ENCODE data around the gene INHBC.
"Not testable (repeated sequence)": the region's sequence is repeated elsewhere in the genome, so short reads cannot be mapped to it uniquely, and the experiment has no call there.

The INHBC gene

DNA sequence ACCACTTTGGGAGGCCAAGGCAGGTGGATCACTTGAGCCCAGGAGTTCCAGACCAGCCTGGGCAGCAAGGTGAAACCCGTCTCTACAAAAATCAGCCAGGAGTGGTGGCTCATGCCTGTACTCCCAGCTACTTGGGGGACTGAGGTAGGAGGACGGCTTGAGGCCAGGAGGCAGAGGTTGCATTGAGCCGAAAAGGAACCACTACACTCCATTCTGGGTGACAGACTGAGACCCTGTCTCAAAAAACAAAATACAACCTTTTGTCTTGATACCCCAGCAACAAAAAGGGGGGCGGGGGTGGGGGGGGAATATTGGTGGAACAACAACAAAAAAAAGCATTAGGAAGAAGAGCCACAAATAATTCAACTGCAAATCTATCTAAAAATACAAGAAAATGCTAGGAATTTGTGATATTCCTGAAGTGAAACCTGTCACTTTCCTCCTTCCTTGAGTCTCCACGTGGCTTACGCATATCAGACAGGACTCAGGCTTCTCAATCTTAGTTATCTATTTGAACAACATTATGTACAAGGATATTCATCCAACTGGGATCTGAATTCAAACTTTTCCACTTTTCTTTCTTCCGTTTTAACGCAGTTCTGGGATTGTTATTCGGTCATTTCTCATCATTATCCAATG is 5.0 kb upstream of the INHBC start:
- DNase-seq: no peak

DNA sequence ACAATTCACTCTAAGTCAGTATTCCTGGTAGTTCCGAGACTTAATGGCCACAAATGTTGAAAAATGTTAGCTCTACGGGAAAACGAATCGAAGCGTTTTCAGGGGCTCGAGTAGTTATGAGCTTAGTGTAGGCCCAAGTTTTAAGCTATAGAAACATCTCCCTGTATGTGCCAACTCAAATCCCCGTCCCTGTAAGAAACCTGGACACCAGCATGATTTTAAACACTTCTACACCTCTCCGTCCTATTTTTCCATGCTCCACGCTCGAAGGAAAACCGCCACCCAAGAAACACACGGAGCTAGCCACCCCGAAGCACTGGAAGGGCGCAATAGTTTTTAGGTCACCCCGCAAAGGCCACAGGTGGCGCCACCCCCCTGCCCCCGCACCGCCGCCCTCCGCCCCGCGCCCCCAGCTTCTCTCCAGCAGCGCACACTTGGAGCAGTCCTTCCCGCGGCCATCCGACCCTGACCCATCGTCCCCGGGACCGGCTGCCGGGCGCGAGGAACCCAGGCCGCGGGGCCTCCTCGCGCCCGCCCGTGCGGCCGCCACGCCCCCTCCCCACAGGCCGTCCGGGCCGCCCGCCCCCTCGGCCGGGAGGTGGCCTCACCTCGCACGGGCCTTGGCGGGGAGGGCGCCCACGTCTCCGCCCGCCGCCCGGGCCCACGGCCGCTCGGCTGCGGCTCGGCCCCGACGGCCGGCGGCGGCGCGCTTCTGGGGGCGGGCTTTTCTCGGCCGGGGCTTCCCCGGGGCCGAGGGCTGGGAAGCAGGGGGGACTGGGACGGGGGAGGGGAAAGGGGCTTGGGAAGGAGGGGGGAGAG is 4.3 kb upstream of the INHBC start:
- DNase-seq: no peak

GRCh38 chr12:57430931-57431566 is 3.5 kb upstream of the INHBC start, which contains the start of gene R3HDM2:
Gene R3HDM2 (minus strand): TSS chr12:57431043. CDS start chr12:57310428, 120,615 bp downstream.
- DNase-seq: peak; percentile 83

DNA sequence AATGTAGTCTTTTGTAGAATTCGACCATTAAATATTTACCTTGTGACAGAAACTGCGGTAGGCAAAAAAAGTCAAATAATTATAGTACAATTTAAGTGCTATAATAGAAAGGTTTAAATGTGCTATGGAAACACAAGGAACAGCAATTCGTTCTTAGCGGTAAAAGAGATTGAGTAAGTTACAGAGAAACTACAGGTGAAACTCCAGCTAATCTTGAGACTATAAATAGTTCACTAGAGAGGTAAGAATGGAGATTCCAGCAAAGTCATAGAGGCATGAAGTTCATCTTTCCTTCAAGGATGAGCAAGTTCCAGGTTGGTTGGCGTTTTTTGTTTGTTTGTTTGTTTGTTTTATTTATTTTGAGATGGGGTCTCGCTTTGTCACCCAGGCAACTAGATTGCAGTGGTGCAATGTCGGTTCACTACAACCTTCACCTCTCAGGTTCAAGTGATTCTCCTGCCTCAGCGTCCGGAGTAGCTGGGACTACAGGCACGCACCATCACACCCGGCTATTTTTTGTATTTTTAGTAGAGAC is 2.9 kb upstream of the INHBC start:
- no peak for DNase-seq

GRCh38 chr12:57433370-57433769 is 1.2 kb upstream of the INHBC start:
- no peak for DNase-seq

DNA sequence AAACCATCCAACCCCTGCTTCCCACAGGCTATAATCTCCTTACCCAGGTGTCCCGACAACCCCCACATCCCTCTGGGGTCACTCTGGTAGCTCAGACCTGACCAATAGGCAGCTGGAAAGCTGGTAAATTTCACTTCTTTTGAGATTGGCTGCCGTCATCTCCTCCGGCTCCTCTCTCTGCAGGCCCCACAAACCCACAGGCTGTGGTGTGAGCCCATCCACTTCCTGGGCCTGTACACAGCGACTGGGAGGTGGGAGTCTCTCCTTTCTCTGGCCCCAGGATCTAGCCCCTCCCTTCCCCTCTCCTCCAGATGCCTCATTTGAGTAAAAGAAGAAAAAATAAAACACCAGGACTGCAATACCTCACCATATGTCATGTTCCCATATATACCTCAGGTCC is 709 bp downstream of the INHBC start:
- no peak for DNase-seq

DNA sequence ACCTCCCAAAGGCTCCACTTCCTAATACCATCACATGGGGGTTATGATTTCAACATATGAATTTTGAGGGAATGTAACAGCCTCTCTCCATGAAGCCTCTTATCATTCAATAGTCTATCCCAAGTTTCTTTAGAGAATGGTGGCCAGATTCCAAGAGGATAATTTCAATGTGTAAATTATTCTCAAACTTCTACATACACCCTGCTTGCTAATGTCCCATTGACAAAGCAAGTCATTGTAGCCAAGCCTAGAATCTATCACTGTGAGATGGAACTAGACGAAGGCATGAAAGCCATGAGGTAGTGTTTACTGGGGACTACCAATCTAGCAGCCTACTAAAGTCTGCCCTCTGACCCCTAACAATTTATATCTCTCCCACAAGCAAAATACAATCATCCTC is 3.8 kb downstream of the INHBC start:
- DNase-seq: no peak

GRCh38 chr12:57439762-57440266 is 5.2 kb downstream of the INHBC start:
- no peak for DNase-seq

- DNase-seq: not testable (repeated sequence)
Observed at GRCh38 chr12:57441393-57441792, 6.8 kb downstream of the INHBC start.

DNA sequence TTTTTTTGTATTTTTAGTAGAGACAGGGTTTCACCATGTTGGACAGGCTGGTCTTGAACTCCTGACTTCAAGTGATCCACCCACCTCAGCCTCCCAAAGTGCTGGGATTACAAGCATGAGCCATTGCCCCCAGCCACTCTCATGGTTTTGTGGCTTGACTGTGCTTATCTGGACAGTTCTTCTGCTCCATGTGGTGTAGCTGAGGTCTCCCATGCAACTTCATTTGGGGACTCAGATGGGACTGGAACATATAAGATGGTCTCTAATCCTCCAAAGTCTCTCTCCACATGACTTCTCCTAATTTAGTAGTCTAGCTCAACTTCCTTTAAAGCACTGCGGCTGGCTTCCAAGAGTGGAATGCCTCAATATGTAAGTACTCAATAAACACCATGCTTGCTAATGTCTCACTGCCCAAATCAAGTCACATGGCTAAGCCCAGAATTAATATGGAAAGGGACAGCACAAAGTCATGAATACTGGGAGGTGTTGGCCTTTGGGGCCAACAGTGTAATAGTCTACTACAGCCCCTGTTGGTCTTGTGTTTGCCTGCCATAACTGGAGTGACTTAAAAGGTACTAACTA is 7.4 kb downstream of the INHBC start:
- DNase-seq: no peak

DNA sequence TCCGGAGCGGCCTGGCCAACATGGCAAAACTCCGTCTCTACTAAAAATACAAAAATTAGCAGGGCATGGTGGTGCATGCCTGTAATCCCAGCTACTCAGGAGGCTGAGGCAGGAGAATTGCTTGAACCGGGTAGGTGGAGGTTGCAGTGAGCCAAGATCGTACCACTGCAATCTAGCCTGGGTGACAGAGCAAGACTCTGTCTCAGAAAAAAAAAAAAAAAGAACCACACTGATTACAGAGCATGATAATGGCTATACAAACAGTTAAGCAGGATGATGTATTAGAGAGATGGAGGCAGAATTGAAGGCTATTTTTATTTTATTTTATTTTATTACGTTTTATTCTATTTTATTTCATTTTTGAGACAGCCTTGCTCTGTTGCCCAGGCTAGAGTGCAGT is 9.8 kb downstream of the INHBC start:
- not testable (repeated sequence) for DNase-seq

DNA sequence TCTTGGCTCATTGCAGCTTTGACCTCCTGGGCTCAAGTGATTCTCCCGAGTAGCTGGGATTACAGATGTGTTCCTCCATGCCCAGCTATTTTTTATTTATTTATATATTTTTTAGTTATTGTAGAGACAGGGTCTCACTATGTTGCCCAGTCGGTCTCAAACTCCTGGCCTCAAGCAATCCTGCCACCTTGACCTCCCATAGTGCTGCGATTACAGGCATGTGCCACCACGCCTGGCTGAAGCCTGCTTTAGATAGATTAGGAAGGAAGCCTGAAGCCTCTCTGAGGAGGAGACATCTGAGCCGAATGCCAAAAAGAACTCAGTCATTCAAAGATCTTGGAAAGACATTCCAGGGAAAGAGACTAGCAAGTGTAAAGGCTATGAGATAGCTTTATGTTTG is 10.2 kb downstream of the INHBC start:
- no peak for DNase-seq

GRCh38 chr12:57446292-57446960 is 11.8 kb downstream of the INHBC start:
- no peak for DNase-seq

DNA sequence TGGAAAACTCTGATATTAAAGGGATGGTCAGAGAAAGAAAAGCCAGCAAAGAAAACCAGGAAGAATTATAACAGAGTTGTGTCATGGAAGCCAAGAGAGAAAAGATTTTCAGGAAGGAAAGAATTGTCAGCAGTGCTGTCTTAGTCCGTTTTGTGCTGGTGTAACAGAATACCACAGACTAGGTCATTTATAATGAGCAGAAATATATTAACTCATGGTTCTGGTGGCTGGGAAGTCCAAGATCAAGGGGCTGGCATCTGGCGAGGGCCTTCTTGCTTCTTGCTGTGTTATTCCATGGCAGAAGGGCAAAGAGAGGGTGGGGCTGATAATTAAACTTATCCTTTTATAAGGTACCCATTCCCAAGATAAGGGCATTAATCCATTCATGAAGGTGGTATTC is 14.1 kb downstream of the INHBC start:
- DNase-seq: no peak

GRCh38 chr12:57449375-57449774 is 14.8 kb downstream of the INHBC start:
- DNase-seq: no peak

- no peak for DNase-seq
Observed at GRCh38 chr12:57450057-57450456, 15.5 kb downstream of the INHBC start.

DNA sequence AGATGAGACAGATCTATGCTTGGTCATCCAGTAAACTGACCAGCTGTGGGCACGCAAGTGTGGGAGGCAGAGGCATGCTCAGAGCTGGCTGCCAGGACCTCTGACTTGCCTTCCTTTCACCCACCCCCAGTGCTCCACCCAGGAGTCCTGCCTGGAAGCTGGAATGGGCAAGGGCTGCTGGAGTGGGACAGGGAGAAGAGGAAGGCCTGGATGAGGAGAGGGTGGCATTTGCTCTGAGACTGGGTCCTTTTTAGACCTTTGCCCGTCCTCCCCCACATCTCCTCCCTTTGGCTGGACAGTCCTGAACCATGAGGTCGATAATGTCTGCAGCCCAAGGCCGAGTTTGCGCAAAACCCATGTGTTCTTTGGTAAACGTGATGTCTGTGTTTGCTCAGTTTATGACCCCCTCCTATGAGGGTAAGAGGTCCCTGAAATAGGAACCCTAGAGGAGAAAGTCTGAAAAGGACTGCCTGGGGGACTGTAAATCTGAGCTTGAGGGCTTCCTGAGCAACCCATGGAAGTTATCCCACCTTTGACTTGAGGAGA is 16.7 kb downstream of the INHBC start:
- DNase-seq: no peak

- no peak for DNase-seq
Observed at GRCh38 chr12:57452181-57452936, 17.8 kb downstream of the INHBC start.

- peak; percentile 20 for DNase-seq
Observed at GRCh38 chr12:57452937-57453509, 18.4 kb downstream of the INHBC start.

GRCh38 chr12:57454213-57454565 is 19.6 kb downstream of the INHBC start:
- no peak for DNase-seq
